Neuronal stem cell (in vitro differentiated cells): Measurements from ENCODE around the gene FNIP2.

Experiments
- DNase-seq: peaks from one replicate; pipeline ENCODE4 v3.0.0-alpha.2; 2013; ENCODE audit warnings: low spot score
- H2AFZ ChIP-seq: one replicate; pipeline ENCODE4 v1.6.1; 2013; ENCODE audit warnings: mild to moderate bottlenecking, low read length, inconsistent platforms
- H2AK5ac ChIP-seq: 2 replicates; pipeline ENCODE4 v1.6.1; 2013; ENCODE audit warnings: low read depth, mild to moderate bottlenecking, inconsistent platforms, low read length, moderate library complexity, mixed read lengths
- H2BK120ac ChIP-seq: 2 replicates; pipeline ENCODE4 v1.6.1; 2013; ENCODE audit warnings: low read depth, mild to moderate bottlenecking, inconsistent platforms, low read length, moderate library complexity, mixed read lengths
- H2BK12ac ChIP-seq: one replicate; pipeline ENCODE4 v1.6.1; 2013; ENCODE audit warnings: low read length, inconsistent platforms
- H2BK15ac ChIP-seq: 2 replicates; pipeline ENCODE4 v1.6.1; 2013; ENCODE audit warnings: mild to moderate bottlenecking, low read length, inconsistent platforms, mixed read lengths
- H2BK5ac ChIP-seq: one replicate; pipeline ENCODE4 v1.6.1; 2013; ENCODE audit warnings: inconsistent platforms, mild to moderate bottlenecking, low read length, moderate library complexity
- H3K14ac ChIP-seq: one replicate; pipeline ENCODE4 v1.6.1; 2013; ENCODE audit warnings: low read length, inconsistent platforms
- H3K18ac ChIP-seq: 2 replicates; pipeline ENCODE4 v1.6.1; 2013; ENCODE audit warnings: low read length, inconsistent platforms
- H3K23ac ChIP-seq: 2 replicates; pipeline ENCODE4 v1.6.1; 2013; ENCODE audit warnings: low read depth, mild to moderate bottlenecking, mixed read lengths, low read length, inconsistent platforms; ENCODE audit not compliant: poor library complexity
- H3K27ac ChIP-seq: replicated peaks from 3 replicates; pipeline ENCODE4 v1.5.1; 2013; ENCODE audit warnings: low read length, inconsistent platforms
- H3K27me3 ChIP-seq, 3 experiments: 2 replicates each; pipeline ENCODE4 v1.6.1; 2013; ENCODE audit warnings: low read length in 3 of 3, mild to moderate bottlenecking in 2 of 3, inconsistent platforms in 1 of 3, low read depth in 1 of 3, mixed read lengths in 1 of 3, moderate library complexity in 1 of 3; ENCODE audit not compliant: control insufficient read depth in 3 of 3, insufficient read depth in 3 of 3
- H3K36me3 ChIP-seq, 2 donors: replicated peaks in 1 of 2; 2 replicates each; pipeline ENCODE4 v1.6.1; 2013; ENCODE audit warnings: low read length in 2 of 2; ENCODE audit not compliant: control insufficient read depth in 2 of 2, insufficient read depth in 2 of 2
- H3K4ac ChIP-seq: 2 replicates; pipeline ENCODE4 v1.6.1; 2013; ENCODE audit warnings: inconsistent platforms, mild to moderate bottlenecking, low read length, moderate library complexity
- H3K4me1 ChIP-seq, 2 donors: 1 replicate in 1 of 2; 2 replicates in 1 of 2; pipeline ENCODE4 v1.6.1; 2013; ENCODE audit warnings: low read length in 2 of 2, low read depth in 1 of 2; ENCODE audit not compliant: control insufficient read depth in 2 of 2, insufficient read depth in 1 of 2
- H3K4me2 ChIP-seq: one replicate; pipeline ENCODE4 v1.6.1; 2013; ENCODE audit warnings: mild to moderate bottlenecking, low read length, inconsistent platforms; ENCODE audit not compliant: insufficient read depth, poor library complexity, severe bottlenecking
- H3K4me3 ChIP-seq, 2 donors: 2 replicates each; pipeline ENCODE4 v1.5.1; 2013; ENCODE audit warnings: low read length in 2 of 2, mild to moderate bottlenecking in 2 of 2, inconsistent platforms in 1 of 2, moderate library complexity in 1 of 2
- H3K79me1 ChIP-seq: one replicate; pipeline ENCODE4 v1.6.1; 2013; ENCODE audit warnings: low read depth, mild to moderate bottlenecking, inconsistent platforms, low read length, moderate library complexity
- H3K9ac ChIP-seq: one replicate; pipeline ENCODE4 v1.6.1; 2013; ENCODE audit warnings: mild to moderate bottlenecking, low read depth, low read length, inconsistent platforms; ENCODE audit not compliant: poor library complexity
- H3K9me3 ChIP-seq, 2 donors: replicated peaks in 1 of 2; 2 replicates each; pipeline versions ENCODE3 to v1.6.1; 2013; ENCODE audit warnings: low read length in 2 of 2, mild to moderate bottlenecking in 2 of 2, inconsistent platforms in 1 of 2, low read depth in 1 of 2, mixed read lengths in 1 of 2, moderate library complexity in 1 of 2; ENCODE audit not compliant: control insufficient read depth in 2 of 2, insufficient read depth in 1 of 2
- H4K8ac ChIP-seq: one replicate; pipeline ENCODE4 v1.6.1; 2013; ENCODE audit warnings: low read depth, mild to moderate bottlenecking, inconsistent platforms, low read length, moderate library complexity
- H4K91ac ChIP-seq: one replicate; pipeline ENCODE4 v1.6.1; 2013; ENCODE audit warnings: low read length, low read depth, mild to moderate bottlenecking, inconsistent platforms; ENCODE audit not compliant: poor library complexity
- WGBS, 2 donors: extraction: QIAGEN DNeasy Blood & Tissue Kit; methylation state at CpG; one replicate each; pipeline ENCODE4 v1.1.7; 2013; ENCODE audit warnings: missing lambda C conversion rate in 2 of 2, mixed read lengths in 1 of 2; ENCODE audit not compliant: insufficient read length in 2 of 2, insufficient replicate concordance in 1 of 2; ENCODE audit errors: extremely low coverage in 2 of 2; 5-methylcytosine and 5-hydroxymethylcytosine counted together

FNIP2 gene

GRCh38 chr4:158778712-158779111, 9.9 kb downstream of the FNIP2 start:
- H3K4ac ChIP-seq: no peak overlapping the region
- H4K8ac ChIP-seq: no peak overlapping the region
- H3K23ac ChIP-seq: no peak overlapping the region
- no peak for DNase-seq
- H3K36me3 ChIP-seq: no peaks in the 10 kb centered on the region
- H2BK15ac ChIP-seq: no peak overlapping the region
- H3K4me1 ChIP-seq: peaks cover 6 to 34% of the 10 kb centered on the region in 2 donors
- no peak overlapping the region for H3K14ac ChIP-seq
- no peak overlapping the region for H2BK5ac ChIP-seq
- no peak overlapping the region for H4K91ac ChIP-seq
- H3K4me2 ChIP-seq: no peak overlapping the region
- H2BK12ac ChIP-seq: no peak overlapping the region
- H3K9me3 ChIP-seq: no peaks in the 10 kb centered on the region
- no peak overlapping the region for H3K4me3 ChIP-seq
- H3K27me3 ChIP-seq: no peaks in the 10 kb centered on the region
- no peak overlapping the region for H3K27ac ChIP-seq
- no peaks in the 10 kb centered on the region for H3K79me1 ChIP-seq
- H3K9ac ChIP-seq: no peak overlapping the region
- no peak overlapping the region for H2BK120ac ChIP-seq
- no peak overlapping the region for H3K18ac ChIP-seq
- H2AFZ ChIP-seq: no peak overlapping the region
- no CpG with 5 or more reads among the region's 4 CpGs for WGBS, 2 donors
- no peak overlapping the region for H2AK5ac ChIP-seq

GRCh38 chr4:158781963-158782362, 13.1 kb downstream of the FNIP2 start:
- Histone ChIP-seq H2AFZ (no peak overlapping the region), H3K4me2 (no peak overlapping the region), H2BK15ac (no peak overlapping the region), H3K36me3 (no peaks in the 10 kb centered on the region), H3K14ac (no peak overlapping the region), H2BK120ac (no peak overlapping the region), H3K23ac (no peak overlapping the region), H4K91ac (no peak overlapping the region), H3K27me3 (no peaks in the 10 kb centered on the region), H2AK5ac (no peak overlapping the region), H3K4me1 (peaks cover 6 to 17% of the 10 kb centered on the region in 2 donors), H4K8ac (no peak overlapping the region), H3K27ac (no peak overlapping the region), H2BK12ac (no peak overlapping the region), H3K4ac (no peak overlapping the region), H3K79me1 (no peaks in the 10 kb centered on the region), H2BK5ac (no peak overlapping the region), H3K4me3 (no peak overlapping the region), H3K9me3 (no peaks in the 10 kb centered on the region), H3K9ac (no peak overlapping the region), H3K18ac (no peak overlapping the region)
- no peak for DNase-seq
- WGBS, 2 donors: no CpG with 5 or more reads among the region's 1 CpG

- Histone ChIP-seq H2BK5ac (no peak overlapping the region), H3K27ac (no peak overlapping the region), H3K4me3 (no peak overlapping the region), H3K79me1 (no peaks in the 10 kb centered on the region), H4K8ac (no peak overlapping the region), H3K18ac (no peak overlapping the region), H2BK12ac (no peak overlapping the region), H3K9ac (no peak overlapping the region), H2AFZ (no peak overlapping the region), H3K27me3 (no peaks in the 10 kb centered on the region), H3K14ac (no peak overlapping the region), H3K4me1 (peaks cover 6 to 16% of the 10 kb centered on the region in 2 donors), H4K91ac (no peak overlapping the region), H3K4me2 (no peak overlapping the region), H2AK5ac (no peak overlapping the region), H3K36me3 (no peaks in the 10 kb centered on the region), H2BK120ac (no peak overlapping the region), H3K23ac (no peak overlapping the region), H3K9me3 (no peaks in the 10 kb centered on the region), H3K4ac (no peak overlapping the region), H2BK15ac (no peak overlapping the region)
- DNase-seq: no peak
- WGBS, 2 donors: no CpG with 5 or more reads among the region's 4 CpGs
These were observed 13.9 kb downstream of the FNIP2 start for GRCh38 chr4:158782551-158783360.

GRCh38 chr4:158783785-158784184, 15.0 kb downstream of the FNIP2 start:
- H3K36me3 ChIP-seq: no peaks in the 10 kb centered on the region
- H2BK120ac ChIP-seq: no peak overlapping the region
- no peak overlapping the region for H3K4me2 ChIP-seq
- no peak for DNase-seq
- no peak overlapping the region for H3K4ac ChIP-seq
- no CpG with 5 or more reads among the region's 2 CpGs for WGBS, 2 donors
- no peak overlapping the region for H2AK5ac ChIP-seq
- H3K23ac ChIP-seq: no peak overlapping the region
- H3K18ac ChIP-seq: no peak overlapping the region
- H3K27me3 ChIP-seq: no peaks in the 10 kb centered on the region
- peaks cover 8 to 12% of the 10 kb centered on the region in 2 donors for H3K4me1 ChIP-seq
- H3K9ac ChIP-seq: no peak overlapping the region
- no peak overlapping the region for H3K14ac ChIP-seq
- H3K4me3 ChIP-seq: no peak overlapping the region
- H3K27ac ChIP-seq: no peak overlapping the region
- H2AFZ ChIP-seq: no peak overlapping the region
- no peaks in the 10 kb centered on the region for H3K9me3 ChIP-seq
- no peak overlapping the region for H2BK15ac ChIP-seq
- H2BK5ac ChIP-seq: no peak overlapping the region
- H4K8ac ChIP-seq: no peak overlapping the region
- no peak overlapping the region for H4K91ac ChIP-seq
- no peak overlapping the region for H2BK12ac ChIP-seq
- H3K79me1 ChIP-seq: no peaks in the 10 kb centered on the region
